Neural crest cell (in vitro differentiated cells): ENCODE results near the gene ACCSL. TPM values are rescaled to one million over a fixed set of nuclear protein-coding genes. Genes with fewer than 3 reads are reported as not detected.

Experiments used
- DNase-seq: peaks from one replicate; pipeline ENCODE4 v3.0.0; 2021; ENCODE audit warnings: low read depth, mixed read lengths, low spot score
- H3K27ac Mint-ChIP-seq: one replicate; pipeline ENCODE4 v1.8.0; 2021; ENCODE audit warnings: mild to moderate bottlenecking, mixed read lengths; ENCODE audit not compliant: unreplicated experiment
- H3K27me3 Mint-ChIP-seq: 2 replicates; pipeline ENCODE4 v1.8.0; 2021; ENCODE audit warnings: low read depth, mild to moderate bottlenecking, mixed read lengths
- H3K36me3 Mint-ChIP-seq: 2 replicates; pipeline ENCODE4 v1.8.0; 2021; ENCODE audit warnings: low read depth, mild to moderate bottlenecking, mixed read lengths
- H3K4me1 Mint-ChIP-seq: 2 replicates; pipeline ENCODE4 v1.8.0; 2021; ENCODE audit warnings: mixed read lengths
- H3K4me3 Mint-ChIP-seq: one replicate; pipeline ENCODE4 v1.8.0; 2021; ENCODE audit warnings: mild to moderate bottlenecking, mixed read lengths
- H3K9me3 Mint-ChIP-seq: 2 replicates; pipeline ENCODE4 v1.8.0; 2021; ENCODE audit warnings: mixed read lengths
- total RNA-seq: library from RNA; stranded (reverse); gene quantifications from 2 replicates; pipeline ENCODE4 v1.2.1, GENCODE V29; 2021
- TF ChIP-seq, protein P1 (sequence below): fragments of 200-600 bp; sonication (generic); conservative IDR thresholded peaks from 2 replicates; pipeline ENCODE4 v1.5.0; 2021; ENCODE audit warnings: antibody characterized with exemption, mild to moderate bottlenecking

ACCSL gene
- total RNA-seq, 1 donor from 2014 or later: not detected

DNA sequence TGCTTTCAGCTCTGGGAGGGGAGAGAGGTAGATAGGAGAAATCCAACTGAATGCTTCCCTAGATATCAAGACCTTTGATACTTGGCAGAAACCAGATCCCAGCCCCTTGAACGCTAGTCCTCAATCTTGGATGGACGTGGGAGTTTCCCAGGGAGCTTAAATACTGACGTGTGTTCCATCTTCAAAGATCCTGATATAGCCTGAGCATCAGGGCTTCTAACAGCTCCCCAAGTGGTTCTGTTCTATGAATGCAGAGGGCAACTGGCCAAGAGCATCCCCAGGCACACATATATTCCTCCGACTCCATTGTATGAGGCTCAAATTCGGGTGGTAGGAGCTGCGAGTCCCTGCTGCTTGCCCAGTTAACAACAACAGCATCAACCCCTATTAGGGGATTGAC is 9.6 kb downstream of the ACCSL start:
- Mint-ChIP-seq H3K4me3 (no peak overlapping the region), H3K36me3 (no peaks in the 10 kb centered on the region), H3K9me3 (no peaks in the 10 kb centered on the region)

GRCh38 chr11:44058275-44058674 is 10.5 kb downstream of the ACCSL start:
- peaks cover 2% of the 10 kb centered on the region for H3K27me3 Mint-ChIP-seq
- no peak overlapping the region for H3K27ac Mint-ChIP-seq
- no peaks in the 10 kb centered on the region for H3K4me1 Mint-ChIP-seq
- H3K4me3 Mint-ChIP-seq: no peak overlapping the region
- TF ChIP-seq, protein P1, sequence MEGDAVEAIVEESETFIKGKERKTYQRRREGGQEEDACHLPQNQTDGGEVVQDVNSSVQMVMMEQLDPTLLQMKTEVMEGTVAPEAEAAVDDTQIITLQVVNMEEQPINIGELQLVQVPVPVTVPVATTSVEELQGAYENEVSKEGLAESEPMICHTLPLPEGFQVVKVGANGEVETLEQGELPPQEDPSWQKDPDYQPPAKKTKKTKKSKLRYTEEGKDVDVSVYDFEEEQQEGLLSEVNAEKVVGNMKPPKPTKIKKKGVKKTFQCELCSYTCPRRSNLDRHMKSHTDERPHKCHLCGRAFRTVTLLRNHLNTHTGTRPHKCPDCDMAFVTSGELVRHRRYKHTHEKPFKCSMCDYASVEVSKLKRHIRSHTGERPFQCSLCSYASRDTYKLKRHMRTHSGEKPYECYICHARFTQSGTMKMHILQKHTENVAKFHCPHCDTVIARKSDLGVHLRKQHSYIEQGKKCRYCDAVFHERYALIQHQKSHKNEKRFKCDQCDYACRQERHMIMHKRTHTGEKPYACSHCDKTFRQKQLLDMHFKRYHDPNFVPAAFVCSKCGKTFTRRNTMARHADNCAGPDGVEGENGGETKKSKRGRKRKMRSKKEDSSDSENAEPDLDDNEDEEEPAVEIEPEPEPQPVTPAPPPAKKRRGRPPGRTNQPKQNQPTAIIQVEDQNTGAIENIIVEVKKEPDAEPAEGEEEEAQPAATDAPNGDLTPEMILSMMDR: no peak
- DNase-seq: no peak
- H3K36me3 Mint-ChIP-seq: no peaks in the 10 kb centered on the region
- H3K9me3 Mint-ChIP-seq: no peaks in the 10 kb centered on the region

More for the DNA sequence above, 9.6 kb downstream of the ACCSL start:
- Mint-ChIP-seq H3K27me3 (peaks cover 2% of the 10 kb centered on the region), H3K4me1 (no peaks in the 10 kb centered on the region), H3K27ac (peak overlapping the region; percentile 43)
- no peak for DNase-seq
- TF ChIP-seq, protein P1: no peak

DNA sequence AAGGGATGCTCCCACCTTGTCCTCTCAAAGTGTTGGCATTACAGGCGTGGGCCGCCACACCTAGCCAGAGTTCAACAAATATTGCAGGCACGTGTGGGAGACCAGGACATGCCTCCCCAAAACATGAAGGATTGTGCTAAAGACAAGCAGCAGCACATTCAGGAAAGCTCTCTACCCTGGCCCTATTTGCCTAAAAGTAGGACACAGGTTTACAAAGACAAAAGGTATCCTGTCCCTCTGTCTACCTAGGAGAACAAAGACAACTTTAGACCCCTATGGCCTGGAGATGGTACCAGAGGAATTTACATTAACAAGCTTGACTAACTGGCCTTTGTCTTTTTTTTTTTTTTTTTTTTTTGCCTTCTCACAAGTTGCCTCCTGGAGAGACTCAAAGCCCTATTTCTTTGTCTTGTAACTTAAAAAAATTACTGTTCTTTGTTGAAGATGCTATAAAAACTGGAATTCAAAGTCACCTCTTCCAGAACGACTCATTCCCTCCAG is 17.4 kb downstream of the ACCSL start:
- H3K27me3 Mint-ChIP-seq: peaks cover 2% of the 10 kb centered on the region
- TF ChIP-seq, protein P1: no peak
- no peak for DNase-seq
- H3K9me3 Mint-ChIP-seq: no peaks in the 10 kb centered on the region
- peak overlapping the region; percentile 86 for H3K4me3 Mint-ChIP-seq
- no peak overlapping the region for H3K27ac Mint-ChIP-seq
- H3K4me1 Mint-ChIP-seq: peaks cover 30% of the 10 kb centered on the region
- H3K36me3 Mint-ChIP-seq: no peaks in the 10 kb centered on the region

GRCh38 chr11:44065841-44066731 is 18.3 kb downstream of the ACCSL start, which contains the start of gene ACCS:
ACCS (plus strand) TSS chr11:44066270; CDS start chr11:44067628, 1,358 bp downstream.
- peak; percentile 84 for DNase-seq

GRCh38 chr11:44066732-44067141 is 19.0 kb downstream of the ACCSL start:
- Mint-ChIP-seq H3K4me1 (peaks cover 30% of the 10 kb centered on the region), H3K27ac (no peak overlapping the region), H3K27me3 (peaks cover 2% of the 10 kb centered on the region), H3K36me3 (peaks cover 5% of the 10 kb centered on the region), H3K4me3 (peak overlapping the region; percentile 86), H3K9me3 (no peaks in the 10 kb centered on the region)
- DNase-seq: no peak
- TF ChIP-seq, protein P1: no peak

More at GRCh38 chr11:44065841-44066731, 18.3 kb downstream of the ACCSL start, which contains the start of gene ACCS:
- Mint-ChIP-seq H3K27ac (peak within 1 kb of the TSS; percentile 93), H3K4me1 (peaks cover 30% of the 10 kb centered on the region), H3K36me3 (peaks cover 2% of the 10 kb centered on the region), H3K4me3 (peak within 1 kb of the TSS; percentile 86), H3K27me3 (peaks cover 2% of the 10 kb centered on the region), H3K9me3 (no peaks in the 10 kb centered on the region)
- TF ChIP-seq, protein P1: peak; percentile 84
